Stomach smooth muscle (tissue), 2 donors: ENCODE measurements around the gene VPS13D.
A peak's percentile ranks its signal among the peaks of the same experiment; 100 is the strongest.
"Not testable (repeated sequence)": the region's sequence is repeated elsewhere in the genome, so short reads cannot be mapped to it uniquely, and the experiment has no call there.

ENCODE experiments used
- H3K27ac ChIP-seq: one replicate; pipeline ENCODE4 v1.7.0; 2013; ENCODE audit warnings: mild to moderate bottlenecking, low read length, inconsistent platforms
- H3K27me3 ChIP-seq, 2 donors: one replicate each; pipeline ENCODE4 v1.7.0; 2013; ENCODE audit warnings: low read length in 2 of 2; ENCODE audit not compliant: insufficient read depth in 2 of 2, control insufficient read depth in 1 of 2
- H3K36me3 ChIP-seq, 2 donors: one replicate each; pipeline ENCODE4 v1.7.0; 2013; ENCODE audit warnings: low read length in 2 of 2; ENCODE audit not compliant: control insufficient read depth in 2 of 2, insufficient read depth in 2 of 2
- H3K4me1 ChIP-seq: one replicate; pipeline ENCODE4 v1.7.0; 2013; ENCODE audit warnings: low read length; ENCODE audit not compliant: control insufficient read depth, insufficient read depth
- H3K4me3 ChIP-seq, 2 donors: one replicate each; pipeline ENCODE4 v1.7.0; 2013; ENCODE audit warnings: low read length in 2 of 2
- H3K9ac ChIP-seq, 2 donors: one replicate each; pipeline ENCODE4 v1.7.0; 2013; ENCODE audit warnings: low read length in 2 of 2, mild to moderate bottlenecking in 1 of 2
- H3K9me3 ChIP-seq, 2 donors: one replicate each; pipeline ENCODE4 v1.7.0; 2013; ENCODE audit warnings: low read length in 2 of 2; ENCODE audit not compliant: control insufficient read depth in 2 of 2
- donor health status: healthy.
- donor health status: Pancreatic carcinoma.

Gene VPS13D

GRCh38 chr1:12516741-12517140, 286.9 kb downstream of the VPS13D start:
- H3K4me1 ChIP-seq, result peaks cover 15% of the 10 kb centered on the region
- no peaks in the 10 kb centered on the region for H3K9me3 ChIP-seq
- H3K9ac ChIP-seq, result no peak overlapping the region
- H3K27ac ChIP-seq, result no peak overlapping the region
- H3K27me3 ChIP-seq, result no peaks in the 10 kb centered on the region
- no peak overlapping the region for H3K4me3 ChIP-seq
- H3K36me3 ChIP-seq, result no peaks in the 10 kb centered on the region

GRCh38 chr1:12518931-12519692, 289.3 kb downstream of the VPS13D start:
- H3K27me3 ChIP-seq, result no peaks in the 10 kb centered on the region
- peaks cover 11% of the 10 kb centered on the region for H3K4me1 ChIP-seq
- H3K9me3 ChIP-seq, result no peaks in the 10 kb centered on the region
- H3K36me3 ChIP-seq, result no peaks in the 10 kb centered on the region
- H3K27ac ChIP-seq, result peak overlapping the region; percentile 41
- no peak overlapping the region for H3K9ac ChIP-seq
- H3K4me3 ChIP-seq, result peak overlapping the region in 1 of 2 donors; percentile 49

GRCh38 chr1:12519693-12520364, 290.0 kb downstream of the VPS13D start:
- H3K9ac ChIP-seq, result no peak overlapping the region
- H3K27ac ChIP-seq, result peak overlapping the region; percentile 18
- no peak overlapping the region for H3K4me3 ChIP-seq
- no peaks in the 10 kb centered on the region for H3K27me3 ChIP-seq
- peaks cover 11% of the 10 kb centered on the region for H3K4me1 ChIP-seq
- no peaks in the 10 kb centered on the region for H3K9me3 ChIP-seq
- no peaks in the 10 kb centered on the region for H3K36me3 ChIP-seq

GRCh38 chr1:12521096-12521495, 291.3 kb downstream of the VPS13D start:
- Histone ChIP-seq H3K9me3 (no peaks in the 10 kb centered on the region), H3K4me1 (peaks cover 11% of the 10 kb centered on the region), H3K27me3 (no peaks in the 10 kb centered on the region), H3K4me3 (no peak overlapping the region), H3K9ac (no peak overlapping the region), H3K36me3 (no peaks in the 10 kb centered on the region), H3K27ac (no peak overlapping the region)

- H3K4me3 ChIP-seq, H3K9ac ChIP-seq: not testable (repeated sequence)
Measured at GRCh38 chr1:12522780-12523179, 292.9 kb downstream of the VPS13D start.

GRCh38 chr1:12524266-12524665, 294.4 kb downstream of the VPS13D start:
- H3K4me1 ChIP-seq, result peaks cover 12% of the 10 kb centered on the region
- H3K9me3 ChIP-seq, result no peaks in the 10 kb centered on the region
- H3K4me3 ChIP-seq, result no peak overlapping the region
- no peaks in the 10 kb centered on the region for H3K36me3 ChIP-seq
- no peaks in the 10 kb centered on the region for H3K27me3 ChIP-seq
- no peak overlapping the region for H3K27ac ChIP-seq
- no peak overlapping the region for H3K9ac ChIP-seq

More at GRCh38 chr1:12522780-12523179, 292.9 kb downstream of the VPS13D start:
- not testable (repeated sequence) for H3K27me3 ChIP-seq, H3K9me3 ChIP-seq, H3K36me3 ChIP-seq, H3K27ac ChIP-seq
- H3K4me1 ChIP-seq, result peaks cover 11% of the 10 kb centered on the region

- Histone ChIP-seq H3K27ac (no peak overlapping the region), H3K36me3 (no peaks in the 10 kb centered on the region), H3K9ac (no peak overlapping the region), H3K9me3 (no peaks in the 10 kb centered on the region), H3K4me1 (peaks cover 7% of the 10 kb centered on the region), H3K4me3 (no peak overlapping the region), H3K27me3 (no peaks in the 10 kb centered on the region)
Measured at GRCh38 chr1:12525311-12526181, 295.7 kb downstream of the VPS13D start.

GRCh38 chr1:12527564-12527963, 297.7 kb downstream of the VPS13D start:
- peaks cover 7% of the 10 kb centered on the region for H3K4me1 ChIP-seq
- H3K9ac ChIP-seq, result no peak overlapping the region
- H3K27ac ChIP-seq, result no peak overlapping the region
- no peak overlapping the region for H3K4me3 ChIP-seq
- H3K27me3 ChIP-seq, result no peaks in the 10 kb centered on the region
- H3K36me3 ChIP-seq, result no peaks in the 10 kb centered on the region
- no peaks in the 10 kb centered on the region for H3K9me3 ChIP-seq

GRCh38 chr1:12528021-12528852, 298.4 kb downstream of the VPS13D start:
- Histone ChIP-seq H3K9ac (no peak overlapping the region), H3K4me1 (peaks cover 7% of the 10 kb centered on the region), H3K36me3 (no peaks in the 10 kb centered on the region), H3K4me3 (no peak overlapping the region), H3K27me3 (no peaks in the 10 kb centered on the region), H3K27ac (no peak overlapping the region), H3K9me3 (no peaks in the 10 kb centered on the region)

- no peak overlapping the region for H3K27ac ChIP-seq
Measured at GRCh38 chr1:12529640-12530174, 299.9 kb downstream of the VPS13D start.

More at GRCh38 chr1:12529640-12530174, 299.9 kb downstream of the VPS13D start:
- no peaks in the 10 kb centered on the region for H3K36me3 ChIP-seq
- H3K9me3 ChIP-seq, result no peaks in the 10 kb centered on the region
- H3K9ac ChIP-seq, result no peak overlapping the region
- H3K4me1 ChIP-seq, result peaks cover 7% of the 10 kb centered on the region
- no peaks in the 10 kb centered on the region for H3K27me3 ChIP-seq
- no peak overlapping the region for H3K4me3 ChIP-seq
